Stimulated activated CD4-positive, alpha-beta T cell treated with anti-CD3 and anti-CD28 coated beads, Interleukin-2, amount 100 ng/mL, for 48 hours (primary cell): ENCODE data around the gene POLR1H.
"Not testable (repeated sequence)": the region's sequence is repeated elsewhere in the genome, so short reads cannot be mapped to it uniquely, and the experiment has no call there.

Experiments
- DNase-seq, 2 donors: peaks; one replicate each; pipeline ENCODE4 v3.0.0-alpha.2; 2020

Gene POLR1H, protein sequence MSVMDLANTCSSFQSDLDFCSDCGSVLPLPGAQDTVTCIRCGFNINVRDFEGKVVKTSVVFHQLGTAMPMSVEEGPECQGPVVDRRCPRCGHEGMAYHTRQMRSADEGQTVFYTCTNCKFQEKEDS

GRCh38 chr6:30061092-30061857 is at the start of gene POLR1H:
Gene POLR1H, plus strand, starts transcription at chr6:30061265. Its CDS starts 260 bp downstream, at chr6:30061525.
- DNase-seq = peak; percentile 72 to 76

DNA sequence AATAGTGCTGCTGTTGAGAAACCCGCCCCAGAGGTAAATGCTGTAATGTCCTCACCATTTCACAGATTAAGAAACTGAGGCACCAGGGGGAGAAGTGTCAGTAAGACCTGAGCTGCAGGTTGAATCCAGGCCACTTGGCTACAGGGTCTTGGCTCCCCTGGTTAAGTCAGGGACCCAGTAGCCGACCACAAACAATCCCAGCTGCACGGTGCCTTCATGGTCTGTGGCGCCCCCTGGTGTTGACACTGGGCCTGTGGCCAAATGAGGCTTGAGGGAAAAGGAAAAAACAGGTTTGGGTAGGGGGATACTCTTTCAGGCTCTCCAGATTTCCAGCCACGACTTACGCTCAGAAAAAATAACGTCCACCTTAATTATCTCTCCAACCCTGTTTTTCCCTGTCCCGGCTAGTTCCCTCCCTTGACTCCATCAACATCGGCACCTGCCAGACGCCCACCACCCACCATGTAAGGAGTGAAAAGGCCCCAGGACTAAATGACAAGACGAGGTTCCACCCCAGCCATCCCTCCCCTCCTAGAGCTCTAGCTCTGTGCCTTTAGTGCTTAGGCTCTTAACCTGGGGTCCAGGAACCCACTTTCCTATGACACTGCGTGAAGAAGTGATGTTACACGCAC is 47.7 kb upstream of the POLR1H start:
- no peak for DNase-seq

DNA sequence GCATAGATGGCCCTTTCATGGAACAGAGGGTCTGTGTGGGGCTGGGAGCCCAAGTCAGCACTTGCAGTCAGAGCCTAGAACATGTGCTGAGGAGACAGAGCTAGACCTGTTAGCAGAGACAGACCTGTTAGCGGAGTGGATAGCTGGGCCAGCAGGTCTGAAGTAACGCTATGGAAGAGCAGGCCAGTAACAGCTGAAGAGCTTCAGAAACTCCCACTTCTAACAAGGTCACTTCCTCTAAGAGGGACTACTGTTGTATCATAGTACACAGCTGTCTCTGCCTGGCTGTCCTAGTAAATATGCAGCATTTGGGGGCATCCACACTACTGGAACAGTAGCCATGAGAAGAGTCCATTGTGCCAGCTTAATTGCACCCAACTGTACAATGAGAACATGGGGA is 41.2 kb upstream of the POLR1H start:
- DNase-seq = no peak

DNA sequence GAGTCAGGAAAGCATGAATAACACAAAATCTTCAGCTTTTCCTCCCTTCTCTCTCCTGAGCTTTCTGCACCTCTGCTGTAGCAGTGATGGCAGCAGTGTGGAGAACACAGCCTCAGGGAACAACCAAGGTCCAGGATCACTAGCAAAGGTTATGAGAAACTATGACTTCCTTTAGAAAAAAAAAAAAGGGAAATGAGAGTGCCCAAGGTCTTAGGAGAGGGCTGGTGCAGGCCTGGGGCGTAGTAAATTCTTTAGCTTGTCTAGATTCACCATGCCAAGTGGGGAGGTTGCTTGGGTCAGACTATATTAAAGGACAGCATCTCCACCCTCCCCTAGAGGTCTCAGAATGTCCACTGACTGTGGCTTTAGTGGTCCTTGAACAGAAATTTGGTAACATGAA is 40.4 kb upstream of the POLR1H start:
- DNase-seq = no peak

DNA sequence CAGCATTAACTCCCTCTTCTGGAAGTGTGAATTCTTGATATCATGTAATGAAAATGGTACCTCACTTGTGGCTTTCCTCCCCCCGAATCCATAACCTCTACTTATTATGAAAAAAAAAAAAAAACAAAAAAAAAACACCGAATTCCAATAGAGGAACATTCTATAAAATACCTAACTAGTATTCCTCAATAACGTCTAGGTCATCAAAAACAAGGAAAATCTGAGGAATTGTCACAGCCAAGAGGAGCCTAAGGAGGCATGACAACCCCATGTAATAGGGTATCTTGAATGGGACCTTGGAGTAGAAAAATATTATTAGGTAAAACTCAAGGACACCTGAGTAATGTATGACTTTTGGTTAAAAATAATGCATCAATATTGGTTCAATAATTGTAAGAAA is 38.9 kb upstream of the POLR1H start:
- no peak for DNase-seq

GRCh38 chr6:30022712-30023111 is 38.4 kb upstream of the POLR1H start:
- DNase-seq = not testable (repeated sequence)

- DNase-seq = no peak
These were observed 35.9 kb upstream of the POLR1H start for GRCh38 chr6:30025186-30025585.

GRCh38 chr6:30029588-30029987 is 31.5 kb upstream of the POLR1H start:
- DNase-seq = no peak

GRCh38 chr6:30031381-30031780 is 29.7 kb upstream of the POLR1H start:
- DNase-seq = no peak

DNA sequence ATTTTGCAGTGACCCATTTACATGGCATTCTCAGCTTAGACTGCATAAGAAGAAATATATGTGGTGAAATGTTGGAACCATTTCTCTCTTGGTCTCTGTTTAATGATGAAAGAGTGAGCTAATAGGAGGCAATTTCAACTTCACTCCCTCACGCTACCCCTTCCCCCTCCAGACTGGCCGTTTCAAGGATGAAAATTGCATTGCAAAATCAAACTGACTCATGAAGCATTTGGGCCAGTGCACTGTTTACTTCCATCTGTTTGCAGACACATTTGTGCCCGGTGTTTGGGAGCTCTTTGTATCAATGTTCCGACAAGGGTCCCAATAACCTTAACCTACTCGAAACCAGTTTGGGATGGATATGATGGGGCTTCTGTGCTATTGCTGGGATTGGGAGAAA is 27.6 kb upstream of the POLR1H start:
- not testable (repeated sequence) for DNase-seq

DNA sequence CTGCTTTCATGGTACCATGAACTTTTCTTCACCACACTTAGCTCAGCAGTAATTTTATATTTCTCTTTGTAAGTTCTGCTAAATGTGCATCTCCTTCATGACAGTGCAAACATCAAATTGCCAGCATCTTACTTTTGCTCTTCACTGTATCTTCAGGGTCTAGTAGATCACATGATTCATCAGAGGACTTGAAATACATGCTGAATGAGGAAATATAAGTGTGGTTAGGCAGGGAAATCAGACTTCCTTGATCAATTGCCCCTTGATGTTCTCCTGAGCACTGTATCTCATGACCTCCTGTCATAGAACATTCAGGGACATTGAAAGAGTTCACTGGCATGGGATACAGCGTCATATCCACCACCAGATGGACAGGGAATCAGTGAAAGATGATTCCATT is 25.3 kb upstream of the POLR1H start:
- DNase-seq = no peak

GRCh38 chr6:30037182-30037788 is 23.8 kb upstream of the POLR1H start:
- no peak for DNase-seq

DNA sequence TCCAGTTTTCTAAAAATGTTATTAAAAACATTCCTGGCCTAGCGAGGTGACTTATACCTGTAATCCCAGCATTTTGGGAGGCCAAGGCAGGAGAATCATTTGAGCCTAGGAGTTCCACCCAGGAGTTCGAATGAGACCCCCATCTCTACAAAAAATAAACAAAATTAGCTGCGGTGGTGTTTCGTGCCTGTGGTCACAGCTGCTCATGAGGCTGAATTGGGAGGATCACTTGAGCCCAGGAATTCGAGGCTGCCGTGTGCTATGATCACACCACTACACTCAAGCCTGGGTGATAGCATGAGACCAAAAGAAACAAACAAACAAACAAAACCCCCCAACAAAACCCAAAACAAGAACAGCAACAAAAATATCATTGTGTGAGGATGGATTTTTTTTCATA is 19.8 kb upstream of the POLR1H start:
- DNase-seq = no peak

- no peak for DNase-seq
These were observed 19.2 kb upstream of the POLR1H start for GRCh38 chr6:30041821-30042220.

- DNase-seq = no peak
These were observed 18.6 kb upstream of the POLR1H start for GRCh38 chr6:30042476-30042875.

DNA sequence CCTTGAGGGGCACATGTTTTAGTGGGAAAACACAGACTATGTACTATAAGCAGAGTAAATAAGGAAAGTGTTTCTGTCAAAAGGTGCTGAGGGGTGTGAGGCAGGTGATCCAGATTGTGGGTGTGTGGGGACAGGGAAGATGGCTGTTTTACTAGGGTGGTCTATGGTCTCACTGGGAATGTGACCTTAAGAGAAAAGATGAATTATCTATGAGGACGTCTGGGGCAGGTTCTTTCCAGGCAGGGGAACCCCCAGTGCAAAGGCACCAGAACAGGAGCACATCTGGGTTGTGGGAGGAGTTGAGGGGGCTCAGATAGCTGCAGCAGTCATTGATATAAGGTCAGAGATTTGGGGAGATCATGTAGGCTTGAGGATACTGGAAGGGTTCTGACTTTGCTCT is 18.2 kb upstream of the POLR1H start:
- DNase-seq = no peak

DNA sequence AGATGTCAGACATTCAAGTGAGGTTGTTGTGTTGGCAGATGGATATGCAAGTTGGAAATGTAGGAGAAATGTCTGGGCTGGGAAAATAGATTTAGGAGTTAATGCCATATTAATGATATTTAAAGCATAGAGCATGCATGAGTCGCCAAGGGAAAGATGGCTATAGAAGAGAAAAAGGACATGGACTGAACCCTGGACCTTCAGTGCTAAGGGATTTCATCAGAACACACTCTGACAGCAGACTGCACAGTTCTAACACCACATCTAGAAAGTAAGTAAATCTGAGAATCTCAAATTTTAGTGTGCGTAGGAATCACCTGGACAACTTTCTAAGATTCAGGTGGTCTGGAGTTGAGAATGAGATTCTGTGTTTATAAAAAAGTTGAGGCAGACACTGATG is 17.3 kb upstream of the POLR1H start:
- DNase-seq = no peak

GRCh38 chr6:30044630-30045029 is 16.4 kb upstream of the POLR1H start:
- DNase-seq = no peak

GRCh38 chr6:30047220-30047619 is 13.8 kb upstream of the POLR1H start:
- DNase-seq = no peak

- no peak for DNase-seq
These were observed 7.4 kb upstream of the POLR1H start for GRCh38 chr6:30053682-30054081.

- no peak for DNase-seq
These were observed 5.6 kb upstream of the POLR1H start for GRCh38 chr6:30055513-30055912.

- peak in 1 of 2 donors; percentile 36 for DNase-seq
These were observed 416 bp upstream of the POLR1H start for GRCh38 chr6:30060606-30061091.

DNA sequence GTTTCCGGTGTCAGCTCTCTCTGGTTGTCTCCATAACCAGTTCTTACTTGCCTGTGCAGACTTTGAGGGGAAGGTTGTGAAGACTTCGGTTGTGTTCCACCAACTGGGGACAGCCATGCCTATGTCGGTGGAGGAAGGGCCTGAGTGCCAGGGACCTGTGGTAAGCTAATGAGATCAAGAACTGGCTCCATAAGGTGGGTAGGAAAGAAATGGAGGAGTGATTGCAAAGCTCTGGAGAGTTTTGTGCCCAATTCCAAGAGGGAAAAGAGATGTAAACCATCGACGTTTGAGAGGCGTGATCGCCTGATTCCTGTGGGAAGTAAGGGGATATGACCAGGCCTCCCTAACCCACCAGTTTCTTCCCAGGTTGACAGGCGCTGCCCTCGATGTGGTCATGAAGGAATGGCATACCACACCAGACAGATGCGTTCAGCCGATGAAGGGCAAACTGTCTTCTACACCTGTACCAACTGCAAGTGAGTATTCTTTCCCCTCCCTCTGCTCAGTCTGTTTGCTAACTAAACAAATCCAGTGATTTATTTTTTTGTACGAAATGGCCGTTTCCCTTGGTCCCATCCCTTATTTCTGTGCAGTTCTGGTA is 893 bp downstream of the POLR1H start:
- no peak for DNase-seq
